Measurements from ENCODE around the gene ELOVL7. TPM values are rescaled to one million over a fixed set of nuclear protein-coding genes. Genes with fewer than 3 reads are reported as not detected.

The ELOVL7 gene
- total RNA-seq, 3 donors from 2014 or later = 8.9 to 33.7 (median 15.9) TPM

GRCh38 chr5:60830581-60831127 lies 13.4 kb downstream of the ELOVL7 start:
- no peak for DNase-seq
- no peak for ATAC-seq
- TF ChIP-seq, protein P1, sequence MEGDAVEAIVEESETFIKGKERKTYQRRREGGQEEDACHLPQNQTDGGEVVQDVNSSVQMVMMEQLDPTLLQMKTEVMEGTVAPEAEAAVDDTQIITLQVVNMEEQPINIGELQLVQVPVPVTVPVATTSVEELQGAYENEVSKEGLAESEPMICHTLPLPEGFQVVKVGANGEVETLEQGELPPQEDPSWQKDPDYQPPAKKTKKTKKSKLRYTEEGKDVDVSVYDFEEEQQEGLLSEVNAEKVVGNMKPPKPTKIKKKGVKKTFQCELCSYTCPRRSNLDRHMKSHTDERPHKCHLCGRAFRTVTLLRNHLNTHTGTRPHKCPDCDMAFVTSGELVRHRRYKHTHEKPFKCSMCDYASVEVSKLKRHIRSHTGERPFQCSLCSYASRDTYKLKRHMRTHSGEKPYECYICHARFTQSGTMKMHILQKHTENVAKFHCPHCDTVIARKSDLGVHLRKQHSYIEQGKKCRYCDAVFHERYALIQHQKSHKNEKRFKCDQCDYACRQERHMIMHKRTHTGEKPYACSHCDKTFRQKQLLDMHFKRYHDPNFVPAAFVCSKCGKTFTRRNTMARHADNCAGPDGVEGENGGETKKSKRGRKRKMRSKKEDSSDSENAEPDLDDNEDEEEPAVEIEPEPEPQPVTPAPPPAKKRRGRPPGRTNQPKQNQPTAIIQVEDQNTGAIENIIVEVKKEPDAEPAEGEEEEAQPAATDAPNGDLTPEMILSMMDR (IDR thresholded peaks at IDR 0.05) = no peak
- no peaks in the 10 kb centered on the region for H3K9me3 ChIP-seq
- intact Hi-C loops (cut with DNase I, micrococcal nuclease) = no loop called here
- no peaks in the 10 kb centered on the region for H3K36me3 ChIP-seq (ENCODE audit: low read depth)
- H3K4me1 ChIP-seq (ENCODE audit: low read depth) = no peaks in the 10 kb centered on the region
- H3K4me3 ChIP-seq = no peak overlapping the region

DNA sequence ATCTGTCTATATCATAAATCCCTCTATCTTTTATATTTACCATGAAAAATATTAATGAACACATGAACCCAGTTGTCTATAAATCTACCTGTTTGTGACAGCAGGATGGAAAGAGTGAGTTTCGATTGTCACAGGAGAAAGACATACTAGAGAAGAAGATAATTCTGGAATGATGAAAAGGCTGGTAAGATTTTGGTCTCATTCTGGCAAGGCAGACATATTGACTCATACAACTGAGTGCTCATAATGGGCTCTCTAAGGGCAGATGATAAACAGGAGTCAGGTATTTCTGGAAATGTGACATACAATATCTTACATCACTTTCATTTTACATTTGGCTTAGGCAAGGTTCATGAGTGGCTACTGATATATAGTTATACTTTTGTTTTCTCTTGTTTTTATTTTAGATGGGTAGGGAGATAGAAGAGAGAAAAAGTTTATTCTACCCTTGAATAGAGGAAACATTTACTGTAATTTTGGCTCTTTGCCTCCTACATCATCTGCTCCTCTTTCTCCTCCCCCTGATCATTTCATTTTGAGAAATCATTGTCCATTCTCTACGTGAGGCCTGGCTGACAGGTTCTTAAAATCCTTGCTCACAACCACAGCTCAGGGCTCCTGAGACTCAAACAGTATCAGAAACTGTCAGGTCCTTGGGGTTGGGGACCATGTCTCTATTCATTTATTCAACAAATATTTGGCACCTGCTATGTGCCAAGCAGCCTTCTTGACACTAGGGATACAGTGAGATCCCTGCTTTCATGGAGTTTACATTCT lies 14.4 kb downstream of the ELOVL7 start:
- no peak overlapping the region for H3K4me3 ChIP-seq
- ATAC-seq = no peak
- no peaks in the 10 kb centered on the region for H3K9me3 ChIP-seq
- no peak for DNase-seq
- intact Hi-C loops (cut with DNase I, micrococcal nuclease) = no loop called here
- H3K4me1 ChIP-seq (ENCODE audit: low read depth) = no peaks in the 10 kb centered on the region
- H3K36me3 ChIP-seq (ENCODE audit: low read depth) = no peaks in the 10 kb centered on the region
- TF ChIP-seq, protein P1 (IDR thresholded peaks at IDR 0.05) = no peak

- Histone ChIP-seq H3K4me3 (no peak overlapping the region), H3K4me1 (ENCODE audit: low read depth) (no peaks in the 10 kb centered on the region), H3K9me3 (no peaks in the 10 kb centered on the region), H3K36me3 (ENCODE audit: low read depth) (no peaks in the 10 kb centered on the region)
- ATAC-seq (no peak), DNase-seq (no peak)
- intact Hi-C loops (cut with DNase I, micrococcal nuclease) = no loop called here
- TF ChIP-seq, protein P1 (IDR thresholded peaks at IDR 0.05) = no peak
Measured at GRCh38 chr5:60827201-60827600, 16.9 kb downstream of the ELOVL7 start.

- no peaks in the 10 kb centered on the region for H3K9me3 ChIP-seq
- TF ChIP-seq, protein P1 (IDR thresholded peaks at IDR 0.05) = no peak
- H3K4me1 ChIP-seq (ENCODE audit: low read depth) = no peaks in the 10 kb centered on the region
- intact Hi-C loops (cut with DNase I, micrococcal nuclease) = no loop called here
- DNase-seq (no peak), ATAC-seq (no peak)
- no peak overlapping the region for H3K4me3 ChIP-seq
- no peaks in the 10 kb centered on the region for H3K36me3 ChIP-seq (ENCODE audit: low read depth)
Measured at GRCh38 chr5:60826653-60827052, 17.4 kb downstream of the ELOVL7 start.

DNA sequence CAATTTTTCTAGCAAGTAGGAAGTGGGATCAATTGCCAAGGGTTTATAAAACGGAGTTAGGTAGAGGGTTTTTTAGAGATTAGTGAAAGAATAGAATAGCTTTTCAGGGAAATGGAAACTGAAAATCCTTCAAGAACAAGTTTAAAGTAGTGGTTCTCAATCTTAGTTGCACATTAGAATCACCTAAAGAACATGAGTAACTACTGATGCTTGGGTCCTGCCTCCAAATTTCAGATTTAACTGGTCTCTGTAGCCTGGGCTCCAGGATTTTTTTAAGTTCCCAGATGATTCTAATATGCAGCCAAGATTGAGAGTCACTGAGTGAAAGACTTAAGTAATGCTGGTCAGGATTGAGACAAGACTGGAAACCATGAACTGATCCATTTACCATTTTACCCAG lies 20.5 kb downstream of the ELOVL7 start:
- TF ChIP-seq, protein P1 (IDR thresholded peaks at IDR 0.05) = no peak
- intact Hi-C loops (cut with DNase I, micrococcal nuclease) = no loop called here
- no peaks in the 10 kb centered on the region for H3K9me3 ChIP-seq

More for the DNA sequence above, 20.5 kb downstream of the ELOVL7 start:
- no peak for DNase-seq
- H3K4me3 ChIP-seq = no peak overlapping the region
- ATAC-seq = no peak
- no peaks in the 10 kb centered on the region for H3K36me3 ChIP-seq (ENCODE audit: low read depth)
- no peaks in the 10 kb centered on the region for H3K4me1 ChIP-seq (ENCODE audit: low read depth)
